Tibial artery (tissue), 4 donors: ENCODE results near the gene OTOG.

Experiments
- DNase-seq, 2 donors: peaks; one replicate each; pipeline ENCODE4 v3.0.0-alpha.2; 2019
- H3K27ac ChIP-seq, 2 donors: fragments of 200-600 bp; sonication (generic) in 1 of 2; 1 replicate in 1 of 2; 2 replicates in 1 of 2; pipeline ENCODE4 v1.5.1; 2018 to 2019; ENCODE audit warnings: mild to moderate bottlenecking in 1 of 2
- H3K27me3 ChIP-seq, 2 donors: fragments of 200-600 bp; sonication (generic) in 1 of 2; one replicate each; pipeline versions ENCODE4 v1.5.1 to v1.6.0; 2016 to 2019
- H3K36me3 ChIP-seq, 3 donors: fragments of 200-600 bp; sonication (generic) in 2 of 3; one replicate each; pipeline ENCODE4 v1.5.1; 2016 to 2019; ENCODE audit warnings: mild to moderate bottlenecking in 2 of 3
- H3K4me1 ChIP-seq, 4 donors: fragments of 200-600 bp; sonication (generic) in 2 of 4; 1 replicate in 3 of 4; 2 replicates in 1 of 4; pipeline ENCODE4 v1.5.1; 2016 to 2019
- H3K4me3 ChIP-seq, 2 donors: fragments of 200-600 bp; sonication (generic) in 1 of 2; 1 replicate in 1 of 2; 2 replicates in 1 of 2; pipeline ENCODE4 v1.5.1; 2018 to 2019; ENCODE audit warnings: mild to moderate bottlenecking in 2 of 2
- H3K9me3 ChIP-seq, 3 donors: fragments of 200-600 bp; sonication (generic) in 1 of 3; one replicate each; pipeline ENCODE4 v1.5.1; 2016 to 2019
- CTCF ChIP-seq, 2 experiments: fragments of 200-600 bp in 1 of 2; fragments of 450-650 bp in 1 of 2; IDR thresholded peaks; one replicate each; pipeline ENCODE4 v1.5.1; 2017 to 2019; ENCODE audit warnings: antibody characterized with exemption in 2 of 2, mild to moderate bottlenecking in 1 of 2, moderate library complexity in 1 of 2
- intact Hi-C: fragments of 100-400 bp; cut with DNase I; formaldehyde crosslinking; loops from one replicate; pipeline ENCODE4 v1.15.0; 2023; ENCODE audit warnings: low total_unique reads

The OTOG gene

DNA sequence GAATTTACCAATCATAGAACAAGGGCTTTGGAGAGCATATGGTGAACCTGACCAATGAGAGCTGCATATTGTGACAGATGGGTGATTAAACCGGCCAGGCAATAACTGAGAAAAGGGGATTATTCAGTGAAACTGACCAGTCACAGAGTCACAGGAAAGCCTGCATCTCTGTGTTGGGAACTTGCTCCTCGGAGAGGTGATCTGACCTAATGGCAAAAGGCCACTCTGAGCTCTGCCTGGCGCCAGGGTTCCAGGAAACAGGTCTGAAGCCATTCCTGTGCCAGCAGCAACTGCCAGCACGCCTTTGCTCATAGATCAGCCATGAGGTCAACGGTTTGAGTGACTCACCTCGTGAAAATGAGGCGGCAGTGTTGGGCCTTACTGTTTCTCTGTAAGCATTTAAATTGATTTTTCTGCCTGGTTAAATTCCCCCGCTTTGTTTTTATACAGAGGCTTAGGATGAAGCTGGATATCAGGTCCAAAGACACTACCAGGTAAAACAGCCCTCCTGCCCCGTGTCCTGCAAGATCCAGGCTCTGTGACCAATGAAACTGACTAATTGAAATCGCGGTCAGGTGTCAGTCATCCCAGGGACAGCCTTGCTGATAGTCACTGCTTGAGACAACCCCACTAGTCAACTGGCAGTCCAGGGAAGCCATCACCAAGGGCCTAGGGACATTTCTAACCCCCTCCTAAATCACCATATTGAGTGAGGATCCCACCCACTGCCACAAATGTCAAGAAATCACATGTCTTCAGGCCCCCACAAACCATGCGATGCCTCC, 136.5 kb downstream of the OTOG start:
- Histone ChIP-seq H3K4me3 (no peak overlapping the region), H3K27ac (no peak overlapping the region), H3K4me1 (no peaks in the 10 kb centered on the region), H3K9me3 (no peaks in the 10 kb centered on the region), H3K36me3 (no peaks in the 10 kb centered on the region), H3K27me3 (peaks cover 0 to 13% of the 10 kb centered on the region in 2 donors)
- no peak for DNase-seq
- no peak for TF ChIP-seq CTCF (IDR thresholded peaks at IDR 0.05)
- intact Hi-C loops, result no loop called here

- DNase-seq, result no peak
- H3K9me3 ChIP-seq, result no peaks in the 10 kb centered on the region
- H3K27ac ChIP-seq, result no peak overlapping the region
- H3K4me3 ChIP-seq, result no peak overlapping the region
- H3K27me3 ChIP-seq, result peaks cover 0 to 13% of the 10 kb centered on the region in 2 donors
- H3K4me1 ChIP-seq, result no peaks in the 10 kb centered on the region
- H3K36me3 ChIP-seq, result no peaks in the 10 kb centered on the region
- intact Hi-C loops, result no loop called here
- no peak for TF ChIP-seq CTCF (IDR thresholded peaks at IDR 0.05)
Observed at GRCh38 chr11:17684550-17684949, 137.5 kb downstream of the OTOG start.

- no peak for DNase-seq
- TF ChIP-seq CTCF (IDR thresholded peaks at IDR 0.05), result no peak
- no peaks in the 10 kb centered on the region for H3K9me3 ChIP-seq
- no peaks in the 10 kb centered on the region for H3K36me3 ChIP-seq
- peaks cover 0 to 13% of the 10 kb centered on the region in 2 donors for H3K27me3 ChIP-seq
- H3K27ac ChIP-seq, result no peak overlapping the region
- H3K4me3 ChIP-seq, result no peak overlapping the region
- H3K4me1 ChIP-seq, result no peaks in the 10 kb centered on the region
- intact Hi-C loops, result no loop called here
Observed at GRCh38 chr11:17686231-17686980, 139.3 kb downstream of the OTOG start.

DNA sequence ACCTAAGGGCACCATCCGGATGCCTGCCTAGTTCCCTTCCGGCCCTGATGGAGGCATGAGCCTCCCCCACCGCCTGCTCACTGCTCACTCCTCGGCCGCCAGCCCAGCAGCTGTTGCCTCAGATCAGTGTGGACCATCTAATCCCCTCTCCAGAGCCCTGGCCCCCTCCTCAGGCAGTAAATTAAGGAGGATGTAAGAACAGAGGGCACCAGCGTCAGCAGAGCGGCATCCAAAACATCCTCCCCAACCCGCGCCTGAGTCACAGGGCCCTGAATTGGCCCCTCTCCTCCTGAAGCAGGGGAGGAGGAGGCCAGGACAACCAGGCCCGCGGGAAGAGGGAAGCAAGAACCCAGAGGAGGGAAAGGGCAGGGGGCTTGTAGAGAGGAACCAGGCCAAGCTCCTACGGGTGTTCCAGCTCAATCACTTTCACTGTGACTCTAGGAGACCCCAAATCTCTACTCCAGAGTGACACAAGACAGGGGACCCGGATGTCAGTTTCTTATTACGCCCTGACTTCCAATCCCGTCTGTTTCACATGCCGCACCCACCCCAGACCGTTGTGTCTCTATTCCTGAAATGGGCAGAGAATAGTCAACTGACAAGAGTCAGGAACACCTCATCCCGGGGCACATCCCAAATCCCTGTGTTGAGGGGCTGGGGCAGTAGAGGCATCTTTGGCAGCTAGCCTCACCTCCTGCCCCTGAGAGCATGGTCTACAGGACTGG, 141.0 kb downstream of the OTOG start:
- no peaks in the 10 kb centered on the region for H3K36me3 ChIP-seq
- DNase-seq, result no peak
- H3K4me3 ChIP-seq, result no peak overlapping the region
- peaks cover 0 to 13% of the 10 kb centered on the region in 2 donors for H3K27me3 ChIP-seq
- TF ChIP-seq CTCF (IDR thresholded peaks at IDR 0.05), result no peak
- intact Hi-C loops, result no loop called here
- H3K4me1 ChIP-seq, result no peaks in the 10 kb centered on the region
- H3K9me3 ChIP-seq, result no peaks in the 10 kb centered on the region
- no peak overlapping the region for H3K27ac ChIP-seq

DNA sequence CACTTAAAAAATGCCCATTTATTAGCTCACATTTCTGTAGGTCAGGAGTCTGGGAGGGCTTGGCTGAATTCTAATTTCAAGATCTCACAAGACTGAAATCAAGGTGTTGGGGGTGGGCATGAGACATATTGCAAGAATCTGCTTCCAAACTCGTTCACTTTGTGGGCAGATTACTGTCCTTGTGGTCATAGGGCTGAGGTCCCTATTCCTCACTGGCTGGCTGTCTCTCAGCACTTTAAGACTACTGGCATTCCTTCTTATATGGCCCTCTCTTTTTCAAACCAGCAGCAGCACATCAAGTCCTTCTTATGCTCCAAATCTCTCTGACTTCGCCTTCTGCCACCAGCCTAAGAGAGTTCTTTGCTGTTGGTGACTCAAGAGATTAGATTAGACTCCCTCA, 144.5 kb downstream of the OTOG start:
- Histone ChIP-seq H3K27me3 (peaks cover 0 to 34% of the 10 kb centered on the region in 2 donors), H3K4me3 (no peak overlapping the region), H3K27ac (no peak overlapping the region), H3K36me3 (no peaks in the 10 kb centered on the region), H3K4me1 (no peaks in the 10 kb centered on the region), H3K9me3 (no peaks in the 10 kb centered on the region)
- intact Hi-C loops, result no loop called here
- DNase-seq, result no peak
- TF ChIP-seq CTCF (IDR thresholded peaks at IDR 0.05), result no peak
